A673 (cell line): ENCODE results near the gene NLGN1.

ENCODE experiments used
- CTCF ChIP-seq: fragments of 300-800, 200-600 bp; sonication (generic); conservative IDR thresholded peaks from 2 replicates; pipeline ENCODE4 v1.5.1; 2017; ENCODE audit warnings: low read depth, mild to moderate bottlenecking, antibody characterized with exemption, low read length, moderate library complexity, mixed read lengths
- EZH2 ChIP-seq: fragments of 200-600 bp; sonication (generic); IDR thresholded peaks from 2 replicates; pipeline ENCODE4 v1.6.1; 2017; ENCODE audit warnings: borderline replicate concordance, low read depth, mild to moderate bottlenecking, mixed read lengths, antibody characterized with exemption, low read length; ENCODE audit not compliant: poor library complexity, severe bottlenecking

GRCh38 chr3:173529062-173529711 lies 131.6 kb downstream of the NLGN1 start:
- peak; percentile 58 for TF ChIP-seq CTCF
- no peak for TF ChIP-seq EZH2
